HepG2 (cell line): ENCODE measurements around the gene RAC3. TPM values are rescaled to one million over a fixed set of nuclear protein-coding genes. Genes with fewer than 3 reads are reported as not detected.

Experiments
- ATAC-seq: fragments of 200-7000 bp; cut with Tn5 transposase; 3 replicates; pipeline ENCODE4 v1.9.1; 2020; ENCODE audit warnings: mild to moderate bottlenecking, moderate library complexity
- BruUV-seq: library from RNA; stranded (reverse); fragments of 400-500 nt; replicated peaks from 2 replicates; lab custom pipeline; 2021; lab: Mats Ljungman, UMichigan
- CTCF ChIA-PET: fragments of 300-600 bp; formaldehyde crosslinking; extraction: SDS; loops from one replicate; lab custom pipeline; 2021; ENCODE audit warnings: low total read pairs, inconsistent platforms, low intra/inter-chr PET ratio; lab: Yijun Ruan, JAX
- POLR2A ChIA-PET: fragments of 350-600 bp; sonication (Branson Sonifier 250); formaldehyde crosslinking; loops from one replicate; lab custom pipeline; 2020; ENCODE audit warnings: antibody characterized with exemption, inconsistent platforms; lab: Yijun Ruan, JAX
- DNase-seq: peaks from one replicate; pipeline ENCODE4 v3.0.0-alpha.2; 2015; ENCODE audit warnings: low spot score
- FAIRE-seq: peaks from 3 replicates; lab custom pipeline; 2011; peaks lifted over from hg19 to GRCh38; lab: Jason Lieb, UNC
- H2AFZ ChIP-seq: one replicate; pipeline ENCODE4 v1.6.1; 2011; ENCODE audit warnings: low read length, inconsistent platforms
- H3K27ac ChIP-seq: fragments of 300-600 bp; 3 replicates; pipeline ENCODE4 v1.8.0; 2011; ENCODE audit warnings: mixed run types, mild to moderate bottlenecking, mixed read lengths, low read length, inconsistent platforms; ENCODE audit not compliant: insufficient read depth; ENCODE audit errors: extremely low read length
- H3K27me3 ChIP-seq, 2 experiments: fragments of 200-600 bp in 1 of 2; 2 replicates in 1 of 2; 3 replicates in 1 of 2; pipeline versions ENCODE4 v1.6.0 to v1.8.0; 2011; ENCODE audit warnings: low read length in 2 of 2, mild to moderate bottlenecking in 2 of 2, moderate library complexity in 2 of 2, inconsistent platforms in 1 of 2; ENCODE audit not compliant: insufficient read depth in 2 of 2, control insufficient read depth in 1 of 2
- H3K36me3 ChIP-seq, 2 experiments: fragments of 200-600 bp in 1 of 2; replicated peaks in 1 of 2; 2 replicates in 1 of 2; 3 replicates in 1 of 2; pipeline versions ENCODE4 v1.5.1 to v1.8.0; 2011; ENCODE audit warnings: low read length in 2 of 2, inconsistent platforms in 1 of 2; ENCODE audit not compliant: insufficient read depth in 2 of 2, control insufficient read depth in 1 of 2
- H3K4me1 ChIP-seq: 2 replicates; pipeline ENCODE4 v1.5.1; 2012; ENCODE audit warnings: low read length, inconsistent platforms; ENCODE audit not compliant: insufficient read depth
- H3K4me2 ChIP-seq: 2 replicates; pipeline ENCODE4 v1.6.0; 2011; ENCODE audit warnings: low read depth, low read length, inconsistent platforms
- H3K4me3 ChIP-seq, 3 experiments: fragments of 200-600 bp in 1 of 3; sonication (generic), shearing (Covaris generic) in 1 of 3; replicated peaks in 1 of 3; 2 replicates each; pipeline ENCODE4 v1.5.1; 2011 to 2016; ENCODE audit warnings: low read length in 3 of 3, inconsistent platforms in 2 of 3, low read depth in 2 of 3, mild to moderate bottlenecking in 2 of 3, control low read depth in 1 of 3, mixed read lengths in 1 of 3; ENCODE audit not compliant: insufficient read depth in 1 of 3
- H3K79me2 ChIP-seq: one replicate; pipeline ENCODE4 v1.6.1; 2011; ENCODE audit warnings: low read length, inconsistent platforms; ENCODE audit not compliant: insufficient read depth
- H3K9ac ChIP-seq: 2 replicates; pipeline ENCODE4 v1.6.0; 2011; ENCODE audit warnings: mild to moderate bottlenecking, low read depth, low read length, inconsistent platforms; ENCODE audit not compliant: insufficient read depth
- H3K9me3 ChIP-seq: 2 replicates; pipeline ENCODE4 v1.5.1; 2012; ENCODE audit warnings: mild to moderate bottlenecking, low read length
- H4K20me1 ChIP-seq: 2 replicates; pipeline ENCODE4 v1.6.0; 2011; ENCODE audit warnings: inconsistent platforms, mild to moderate bottlenecking, low read length, moderate library complexity; ENCODE audit not compliant: insufficient read depth
- AGO2 ChIP-seq: fragments of 200-400 bp; formaldehyde crosslinking; optimal IDR thresholded peaks from 2 replicates; pipeline ENCODE3; 2017; ENCODE audit warnings: mild to moderate bottlenecking, low read depth, low read length, moderate library complexity
- ELF3 ChIP-seq: IDR thresholded peaks from 2 replicates; pipeline ENCODE4 v1.6.1; 2016; ENCODE audit warnings: missing genetic modification reagents, missing compliant biosample characterization
- MEIS2 ChIP-seq: sonication (generic); formaldehyde crosslinking; IDR thresholded peaks from 2 replicates; pipeline ENCODE4 v1.9.0; 2021; ENCODE audit warnings: mild to moderate bottlenecking, missing genetic modification reagents
- RBFOX2 ChIP-seq: fragments of 200-400 bp; formaldehyde crosslinking; IDR thresholded peaks from 2 replicates; pipeline ENCODE4 v1.6.1; 2017; ENCODE audit warnings: low read depth, mild to moderate bottlenecking, low read length
- WIZ ChIP-seq: sonication (generic); formaldehyde crosslinking; IDR thresholded peaks from 2 replicates; pipeline ENCODE4 v1.5.1; 2020; ENCODE audit warnings: mild to moderate bottlenecking, missing genetic modification reagents
- WGBS: methylation state at CpG from one replicate; pipeline ENCODE4 v1.1.6; 2017; ENCODE audit warnings: low lambda C conversion rate; 5-methylcytosine and 5-hydroxymethylcytosine counted together
- in situ Hi-C: cut with HindIII; loops from 2 replicates; pipeline ENCODE4 v1.10.0; 2017; ENCODE audit warnings: low pct_unique_long_range_greater_than_20kb; ENCODE audit not compliant: extremely low pct_ligation_motif_present
- intact Hi-C: fragments of 100-400 bp; cut with micrococcal nuclease; formaldehyde crosslinking; loops from one replicate; pipeline ENCODE4 v1.10.0; 2022; ENCODE audit not compliant: unreplicated experiment
- polyA plus RNA-seq, 8 experiments: library from polyadenylated mRNA; depleted of rRNA in 3 of 8; stranded (reverse) in 7 of 8; unstranded in 1 of 8; fragments of >200 nt; fragmentation: Illumina TruSeq in 4 of 8; extraction: Trizol in 4 of 8; gene quantifications; 2 replicates each; pipeline versions ENCODE4 v1.2.1 to v1.2.3, GENCODE V29; 2011 to 2016; ENCODE audit warnings: low read depth in 4 of 8, missing spikeins in 1 of 8, mixed read lengths in 1 of 8; ENCODE audit not compliant: insufficient read depth in 1 of 8
- total RNA-seq, 5 experiments: library from RNA; depleted of rRNA; stranded (reverse); fragments of >200 nt; fragmentation: Illumina TruSeq; extraction: Trizol; gene quantifications; 2 replicates each; pipeline ENCODE4 v1.2.3, GENCODE V29; 2016; ENCODE audit warnings: low read depth in 1 of 5
- TF ChIP-seq, protein P1 (sequence below): IDR thresholded peaks from 2 replicates; pipeline ENCODE4 v1.6.1; 2016; ENCODE audit warnings: control low read depth

The RAC3 gene
- total and polyA plus RNA-seq, 2 of the 13 experiments (the other 11 are each of a cell fraction or from before 2014, with no cell fraction given), result 10.5 to 21.3 TPM

DNA sequence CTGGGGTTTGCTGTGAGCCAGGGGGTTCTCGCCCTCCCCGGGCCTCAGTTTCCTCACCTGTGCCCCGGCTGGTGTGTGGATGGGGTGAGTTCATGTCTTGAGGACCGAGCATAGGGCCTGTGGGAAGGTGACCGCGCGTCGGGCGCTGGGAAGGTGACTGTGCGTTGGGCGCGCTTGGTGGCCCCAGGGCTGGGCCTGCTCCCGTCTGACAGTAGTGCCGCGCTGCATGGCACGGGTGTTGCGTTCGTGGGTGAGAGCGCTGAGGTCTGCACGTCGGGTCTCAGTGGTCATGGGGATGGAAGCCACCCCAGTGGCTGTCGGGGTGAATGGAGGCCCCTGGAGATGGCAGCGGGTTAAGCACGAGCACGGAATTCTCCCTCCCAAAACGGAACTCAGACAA is 44.9 kb upstream of the RAC3 start:
- Histone ChIP-seq H3K27me3 (no peaks in the 10 kb centered on the region), H3K9ac (no peak overlapping the region), H3K79me2 (peaks cover 17% of the 10 kb centered on the region), H4K20me1 (no peaks in the 10 kb centered on the region), H3K9me3 (no peaks in the 10 kb centered on the region), H3K36me3 (peaks cover 23 to 49% of the 10 kb centered on the region in 2 experiments), H3K27ac (no peak overlapping the region), H3K4me3 (no peak overlapping the region), H3K4me1 (peaks cover 43% of the 10 kb centered on the region), H3K4me2 (no peak overlapping the region), H2AFZ (no peak overlapping the region)
- ATAC-seq (no peak), FAIRE-seq (no peak), DNase-seq (no peak)
- in situ Hi-C loops, result no loop called here
- POLR2A ChIA-PET, result no interaction called here
- TF ChIP-seq AGO2 (peak; percentile 67), RBFOX2 (peak; percentile 71), WIZ (no peak)
- TF ChIP-seq, protein P1, sequence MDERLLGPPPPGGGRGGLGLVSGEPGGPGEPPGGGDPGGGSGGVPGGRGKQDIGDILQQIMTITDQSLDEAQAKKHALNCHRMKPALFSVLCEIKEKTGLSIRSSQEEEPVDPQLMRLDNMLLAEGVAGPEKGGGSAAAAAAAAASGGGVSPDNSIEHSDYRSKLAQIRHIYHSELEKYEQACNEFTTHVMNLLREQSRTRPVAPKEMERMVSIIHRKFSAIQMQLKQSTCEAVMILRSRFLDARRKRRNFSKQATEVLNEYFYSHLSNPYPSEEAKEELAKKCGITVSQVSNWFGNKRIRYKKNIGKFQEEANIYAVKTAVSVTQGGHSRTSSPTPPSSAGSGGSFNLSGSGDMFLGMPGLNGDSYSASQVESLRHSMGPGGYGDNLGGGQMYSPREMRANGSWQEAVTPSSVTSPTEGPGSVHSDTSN, result no peak
- WGBS, result 96% methylated on average over 25 of the region's 26 CpGs
- CTCF ChIA-PET, result no interaction called here
- TSS peak; percentile 39 for BruUV-seq
- intact Hi-C loops, result no loop called here

DNA sequence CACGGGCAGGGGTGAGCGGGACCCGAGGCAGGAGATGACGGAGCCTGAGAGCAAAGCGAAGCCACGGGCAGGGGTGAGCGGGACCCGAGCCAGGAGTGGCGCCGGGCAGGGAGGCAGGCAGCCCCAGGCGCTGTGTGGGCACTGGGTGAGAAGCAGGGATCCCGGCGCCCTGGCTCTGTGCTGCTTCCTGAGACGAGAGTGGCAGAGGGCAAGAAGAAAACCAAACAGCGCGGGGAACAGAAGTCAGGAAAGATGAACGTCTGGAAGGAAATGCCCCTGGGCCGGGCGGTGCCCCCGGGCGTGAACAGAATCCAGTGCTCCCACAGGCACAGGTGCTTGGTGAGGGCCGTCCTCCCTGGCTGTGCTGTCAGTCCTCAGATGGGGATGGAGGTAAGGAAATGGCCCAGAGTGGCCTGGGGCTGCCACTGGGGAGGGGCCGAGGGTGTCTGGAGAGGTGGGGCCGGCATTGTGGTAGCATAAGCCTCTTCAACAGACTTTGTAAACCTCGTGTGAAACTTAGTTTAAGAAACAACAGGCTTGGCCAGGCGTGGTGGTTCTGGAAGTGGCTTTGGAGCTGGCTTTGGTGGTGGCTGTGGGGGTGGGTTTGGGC is 44.2 kb upstream of the RAC3 start:
- peaks cover 43% of the 10 kb centered on the region for H3K4me1 ChIP-seq
- H4K20me1 ChIP-seq, result no peaks in the 10 kb centered on the region
- POLR2A ChIA-PET, result no interaction called here
- CTCF ChIA-PET, result no interaction called here
- ATAC-seq (no peak), DNase-seq (no peak), FAIRE-seq (no peak)
- peaks cover 23 to 49% of the 10 kb centered on the region in 2 experiments for H3K36me3 ChIP-seq
- intact Hi-C loops (no loop called here), in situ Hi-C loops (no loop called here)
- TF ChIP-seq RBFOX2 (0 out of 2 replicates have a peak, but pooled peaks have one; percentile 5), MEIS2 (no peak), ELF3 (CRISPR knock-in tag) (no peak)
- WGBS, result 97% methylated on average over 26 of the region's 26 CpGs
- no peak overlapping the region for H3K4me3 ChIP-seq
- no peaks in the 10 kb centered on the region for H3K9me3 ChIP-seq
- H3K79me2 ChIP-seq, result peaks cover 17% of the 10 kb centered on the region
- no peak overlapping the region for H3K4me2 ChIP-seq
- H3K27me3 ChIP-seq, result no peaks in the 10 kb centered on the region
- BruUV-seq, result no TSS peak
- H3K27ac ChIP-seq, result no peak overlapping the region
- H2AFZ ChIP-seq, result no peak overlapping the region
- no peak overlapping the region for H3K9ac ChIP-seq
